Brain pericyte (primary cell): ENCODE data around the gene LGALS7.
"Not testable (repeated sequence)": the region's sequence is repeated elsewhere in the genome, so short reads cannot be mapped to it uniquely, and the experiment has no call there.

Source experiments
- DNase-seq: peaks from one replicate; pipeline ENCODE4 v3.0.0-alpha.2; 2012; ENCODE audit warnings: low read depth, low spot score

Gene LGALS7

DNA sequence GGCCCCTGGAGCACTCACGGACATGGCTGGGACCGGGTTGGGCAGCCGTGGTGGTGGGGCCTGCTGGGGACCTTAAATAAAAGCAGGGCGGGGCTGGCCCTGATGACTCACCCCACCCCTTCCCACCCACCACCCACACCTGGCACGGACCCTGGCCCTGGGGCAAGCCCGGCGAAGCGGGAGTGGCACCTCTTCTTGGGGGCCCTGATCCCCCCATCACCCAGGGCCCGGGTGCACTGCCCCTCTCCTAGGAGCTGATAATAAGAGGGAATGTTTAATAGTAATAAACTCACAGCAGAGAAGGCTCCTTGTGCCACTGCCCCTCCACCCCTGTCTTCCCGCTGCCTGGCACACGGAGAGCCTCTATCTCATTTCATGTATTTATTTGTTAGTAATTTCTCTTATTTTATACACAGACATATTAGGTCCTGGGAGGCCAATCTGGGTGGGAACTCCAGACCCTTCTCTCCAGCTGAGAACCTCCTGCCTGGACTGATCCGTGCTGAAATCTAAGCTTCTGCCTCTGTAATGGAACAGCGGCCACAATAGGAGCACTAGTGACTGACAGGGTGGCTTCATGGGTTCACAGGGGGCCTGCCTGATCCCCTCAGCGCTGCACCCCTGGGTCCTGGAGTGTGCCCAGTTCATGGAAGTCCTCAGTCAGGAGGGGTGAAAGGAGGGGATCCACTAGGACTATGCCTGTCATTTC, at the start of gene LGALS7:
Gene LGALS7, minus strand, starts transcription at position 49 of the 709 bp plus-strand sequence. Its CDS starts 25 bp downstream, at position 24.
- no peak for DNase-seq

DNA sequence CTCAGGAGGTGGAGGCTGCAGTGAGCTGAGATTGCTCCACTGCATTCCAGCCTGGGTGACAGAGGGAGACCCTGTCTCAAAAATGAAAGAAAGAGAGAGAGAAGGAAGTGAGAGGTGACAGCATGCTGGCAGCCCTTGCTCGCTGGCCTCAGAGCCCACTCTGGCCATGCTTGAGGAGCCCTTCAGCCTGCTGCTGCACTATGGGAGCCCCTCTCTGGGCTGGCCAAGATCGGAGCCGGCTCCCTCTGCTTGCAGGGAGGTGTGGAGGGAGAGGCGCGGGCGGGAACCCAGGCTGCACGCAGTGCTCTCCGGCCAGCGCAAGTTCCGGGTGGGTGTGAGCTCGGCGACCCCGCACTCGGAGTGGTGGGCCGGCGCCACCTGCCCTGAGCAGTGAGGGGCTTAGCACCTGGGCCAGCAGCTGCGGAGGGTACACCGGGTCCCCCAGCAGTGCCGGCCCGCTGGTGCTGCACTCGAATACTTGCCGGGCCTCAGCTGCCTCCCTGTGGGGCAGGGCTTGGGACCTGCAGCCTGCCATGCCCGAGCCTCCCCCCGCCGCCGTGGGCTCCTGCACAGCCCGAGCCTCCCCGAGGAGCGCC, 48.0 kb upstream of the LGALS7 start:
- DNase-seq, result not testable (repeated sequence)

DNA sequence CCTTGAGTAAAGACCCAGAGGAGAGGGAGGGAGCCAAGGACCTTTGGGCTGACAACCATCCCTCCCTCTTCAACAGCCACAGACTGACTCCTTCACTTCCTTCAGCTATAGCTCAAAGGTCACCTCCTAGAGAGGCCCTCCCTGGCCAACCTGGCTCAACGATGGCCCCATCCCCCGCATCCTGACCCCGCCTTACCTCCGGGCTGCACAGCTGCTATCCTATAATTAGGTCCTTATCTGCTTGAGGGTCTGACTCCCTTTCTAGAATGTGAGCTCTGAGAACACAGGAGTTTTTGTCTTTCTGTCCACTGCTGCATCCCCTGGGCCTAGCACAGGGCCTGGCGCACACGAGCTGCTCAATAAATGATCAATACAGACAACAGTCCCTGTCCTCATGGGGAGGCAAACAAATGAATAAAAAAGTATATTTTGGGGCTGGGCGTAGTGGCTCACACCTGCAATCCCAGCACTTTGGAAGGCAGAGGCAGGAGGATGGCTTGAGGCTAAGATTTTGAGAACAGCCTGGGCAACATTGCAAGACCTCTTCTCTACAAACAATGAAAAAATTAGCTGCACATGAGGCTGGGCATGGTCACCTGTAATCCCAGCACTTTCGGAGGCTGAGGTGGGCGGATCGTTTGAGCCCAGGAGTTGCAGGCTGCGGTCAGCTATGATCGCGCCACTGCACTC, 46.1 kb upstream of the LGALS7 start:
- no peak for DNase-seq

DNA sequence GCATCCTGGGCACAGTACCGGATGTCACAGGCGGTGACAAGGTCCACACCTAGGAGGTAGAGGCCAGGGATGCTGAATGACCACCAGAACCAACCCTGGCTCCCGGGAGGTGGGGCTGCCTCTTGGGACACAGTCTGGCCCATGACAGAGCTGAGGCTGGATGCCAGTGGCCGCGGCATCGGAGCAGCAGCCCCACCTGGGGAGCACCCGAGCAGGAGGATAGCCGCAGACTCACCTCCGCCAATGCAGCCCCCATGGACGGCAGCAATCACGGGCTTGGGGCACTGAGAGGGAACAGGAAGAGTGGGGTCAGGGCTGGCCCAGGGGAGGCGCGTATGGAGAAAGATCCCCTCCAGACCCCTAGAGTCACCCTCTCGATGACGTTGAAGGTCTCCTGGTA, 43.8 kb upstream of the LGALS7 start:
- no peak for DNase-seq

DNA sequence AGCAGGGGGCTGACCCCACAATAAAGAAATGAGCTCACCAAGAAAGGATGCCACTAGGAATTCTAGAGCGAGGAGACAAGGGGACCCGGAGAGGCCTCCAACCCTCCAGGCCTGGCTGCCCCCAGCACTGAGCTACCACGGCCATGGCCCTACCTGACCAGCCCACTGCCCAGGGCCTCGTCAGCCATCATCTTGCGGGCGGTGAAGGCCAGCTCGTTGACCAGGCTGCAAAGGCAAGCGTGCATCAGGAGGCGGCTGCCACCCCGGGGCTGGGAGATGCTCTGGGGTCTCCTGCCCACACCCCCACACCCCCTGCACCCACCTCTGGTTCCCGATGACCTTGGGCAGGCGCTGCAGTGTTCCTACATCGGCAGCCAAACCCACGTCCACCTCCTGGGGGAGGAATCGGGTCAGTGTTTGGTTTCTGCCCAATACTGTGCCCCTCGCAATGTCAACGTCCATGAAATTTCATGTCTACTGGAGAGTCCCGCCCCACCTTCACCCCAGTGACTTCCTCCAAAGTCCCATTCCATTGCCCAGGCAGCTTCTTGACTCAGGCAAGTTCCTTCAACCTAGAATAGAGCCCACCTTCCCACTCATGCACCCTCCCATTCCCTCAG, 42.9 kb upstream of the LGALS7 start:
- no peak for DNase-seq

DNA sequence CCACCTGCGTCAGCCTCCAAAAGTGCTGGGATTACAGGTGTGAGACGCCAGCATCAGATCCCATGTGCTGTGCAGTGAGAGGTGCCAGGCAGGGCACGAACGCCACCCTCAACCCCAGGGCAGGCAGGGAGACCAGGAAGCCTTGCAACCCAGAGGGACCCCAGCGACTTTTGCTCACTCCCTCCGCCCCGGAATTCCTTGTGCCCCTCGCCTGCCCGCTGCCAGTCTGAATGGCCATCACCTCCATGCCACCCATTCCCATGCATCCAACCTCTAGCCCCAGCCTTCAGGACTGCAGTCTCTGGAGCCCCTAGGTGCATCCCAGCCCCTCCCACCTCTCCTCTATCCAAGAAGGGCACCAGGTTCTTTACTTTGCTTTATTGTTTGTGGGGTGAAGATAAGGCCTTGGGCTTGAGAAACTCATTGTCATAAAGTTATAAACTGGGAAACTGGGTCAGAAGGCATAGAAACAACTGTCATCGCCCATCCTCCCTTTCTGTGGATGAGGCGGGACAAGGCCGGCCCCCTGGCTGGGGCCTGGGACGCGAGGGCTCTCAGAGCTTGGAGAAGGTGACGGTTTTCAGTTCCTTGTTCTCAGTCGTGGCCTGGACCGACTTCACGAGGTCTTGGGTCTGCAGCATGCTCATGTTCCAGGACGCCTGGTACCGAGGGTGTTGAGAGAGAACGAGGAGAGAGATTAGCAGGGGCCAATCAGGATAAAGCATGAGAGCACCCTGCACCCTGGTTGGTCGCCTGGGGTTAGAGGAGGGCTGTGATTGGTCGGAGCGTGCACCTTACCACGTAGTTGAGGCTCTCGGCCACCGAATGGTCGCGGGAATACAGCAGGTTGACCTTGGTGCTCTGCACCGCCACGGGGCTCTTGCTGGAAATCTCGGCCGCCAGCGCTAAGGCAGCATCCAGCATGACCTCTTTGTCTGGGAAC, 42.0 kb upstream of the LGALS7 start:
- no peak for DNase-seq

DNA sequence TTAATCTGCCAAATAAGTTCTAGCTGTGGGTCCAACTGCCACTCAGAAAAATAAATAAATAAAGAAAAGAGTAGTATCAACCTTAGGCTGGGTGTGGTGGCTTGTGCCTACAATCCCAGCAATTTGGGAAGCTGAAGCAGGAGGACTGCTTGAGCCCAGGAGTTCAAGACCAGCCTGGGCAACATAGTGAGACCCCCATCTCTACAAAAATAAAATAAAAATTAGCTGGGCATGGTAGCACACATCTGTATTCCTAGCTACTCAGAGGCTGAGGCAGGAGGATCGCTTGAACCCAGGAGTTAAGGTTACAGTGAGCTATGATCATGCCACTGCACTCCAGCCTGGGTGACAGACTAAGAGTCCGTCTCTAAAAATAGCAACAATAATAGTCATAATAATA, 40.6 kb upstream of the LGALS7 start:
- DNase-seq, result not testable (repeated sequence)

DNA sequence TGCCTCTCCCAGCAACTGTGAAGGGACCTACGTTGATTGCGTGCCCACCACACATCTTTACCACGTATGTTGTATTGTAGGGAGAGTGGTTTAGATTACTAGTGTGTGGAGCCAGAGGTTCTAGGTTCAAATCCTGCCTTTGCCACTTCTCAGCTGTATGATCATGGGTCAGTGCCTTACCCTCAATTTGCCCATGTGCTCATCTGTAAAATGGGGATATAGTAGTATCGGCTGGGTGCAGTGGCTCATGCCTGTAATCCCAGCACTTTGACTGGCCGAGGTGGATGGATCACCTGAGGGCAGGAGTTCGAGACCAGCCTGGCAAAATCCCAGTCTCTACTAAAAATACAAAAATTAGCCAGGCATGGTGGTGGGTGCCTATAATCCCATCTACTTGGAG, 40.0 kb upstream of the LGALS7 start:
- DNase-seq, result no peak

DNA sequence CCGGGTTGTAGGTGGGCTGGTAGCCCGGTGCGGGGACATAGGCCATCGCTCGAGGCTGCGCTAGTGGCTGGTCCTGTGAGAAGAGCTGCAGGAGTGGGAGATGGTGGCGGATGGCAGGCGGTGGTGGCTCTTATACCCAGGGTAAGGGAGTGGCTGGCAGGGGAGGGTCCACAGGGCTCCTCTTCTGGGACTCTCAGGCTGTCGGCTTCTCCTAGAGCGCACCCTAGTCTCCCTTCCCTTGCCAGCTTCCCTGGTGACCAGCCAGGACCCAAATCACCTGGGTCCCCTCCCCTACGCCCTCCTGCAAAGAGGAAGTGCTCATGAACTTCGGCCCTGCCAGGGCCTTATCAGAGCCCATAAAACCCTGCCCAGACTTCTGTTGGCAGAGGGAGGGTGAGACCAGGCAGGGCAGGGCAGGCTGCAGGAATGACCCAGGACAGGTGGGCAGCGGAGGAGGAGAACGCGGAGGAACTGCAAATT, 39.6 kb upstream of the LGALS7 start, which contains the start of gene LGALS4:
Gene LGALS4, minus strand, starts transcription at position 105 of the 480 bp plus-strand sequence. Its CDS starts 59 bp downstream, at position 46.
- no peak for DNase-seq

DNA sequence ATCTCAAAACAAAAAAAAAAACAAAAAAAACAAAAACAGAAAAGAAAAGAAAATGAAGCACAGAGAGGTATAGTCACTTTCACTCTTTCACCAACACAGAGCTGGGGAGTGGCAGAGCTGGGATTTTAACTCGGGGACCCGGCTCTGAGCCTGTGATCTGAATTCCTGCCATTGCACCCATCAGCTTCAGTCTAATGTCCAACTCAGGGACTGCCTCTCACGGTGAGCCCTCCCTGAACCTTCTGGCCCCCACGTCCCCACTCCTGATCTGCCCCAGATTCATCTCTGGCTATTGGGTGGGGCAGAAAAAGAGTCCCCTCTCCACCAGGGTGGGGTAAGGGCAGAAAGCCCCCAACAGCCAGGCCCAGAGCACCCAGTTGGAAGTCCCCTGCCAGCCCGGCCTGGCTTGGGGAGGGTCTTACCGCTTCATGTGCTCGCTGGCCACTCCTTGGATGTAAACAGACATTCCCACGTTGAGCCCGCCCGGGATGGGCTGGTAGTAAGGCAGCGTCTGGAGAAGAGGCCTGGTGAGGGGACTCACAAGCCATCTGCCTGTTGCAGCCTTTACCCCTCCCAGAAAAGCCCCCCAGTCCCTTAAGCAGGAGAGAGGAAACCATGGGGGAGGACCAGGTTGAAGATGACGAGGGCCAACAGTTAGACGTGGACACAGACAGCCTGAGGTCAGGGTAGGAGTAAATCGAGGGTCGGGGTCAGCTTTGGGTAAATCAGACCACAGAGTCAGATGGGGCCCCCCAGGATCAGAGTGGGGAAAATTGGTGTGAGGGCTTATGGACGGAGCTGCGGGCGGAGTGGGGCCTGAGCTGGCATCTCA, 38.9 kb upstream of the LGALS7 start:
- no peak for DNase-seq

DNA sequence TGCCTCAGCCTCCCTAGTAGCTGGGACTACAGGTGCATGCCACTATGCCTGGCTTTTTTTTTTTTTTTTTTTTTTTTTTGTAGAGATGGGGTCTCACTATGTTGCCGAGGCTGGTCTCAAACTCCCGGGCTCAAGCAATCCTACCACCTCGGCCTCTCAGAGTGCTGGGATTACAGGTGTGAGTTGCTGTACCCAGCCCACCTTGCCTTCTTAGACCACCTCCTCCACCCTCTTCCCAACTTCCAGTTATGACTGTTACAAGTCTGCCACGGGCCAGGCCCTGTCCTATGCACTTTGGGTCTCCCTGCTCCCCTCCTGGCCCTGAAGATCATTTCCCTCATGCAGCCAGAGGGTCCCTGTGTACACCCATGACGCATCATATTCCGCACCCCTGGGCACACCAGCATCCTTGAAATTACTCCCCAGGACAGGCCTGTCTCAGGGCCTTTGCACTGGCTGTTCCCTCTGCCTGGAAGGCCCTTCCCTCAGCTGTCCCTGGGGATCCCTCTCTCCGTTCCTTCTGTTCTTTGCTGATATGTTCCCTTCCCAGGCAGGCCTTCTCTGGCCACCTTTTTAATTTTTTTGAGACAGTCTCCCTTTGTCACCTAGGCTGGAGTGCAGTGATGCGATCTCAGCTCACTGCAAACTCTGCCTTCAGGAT, 36.4 kb upstream of the LGALS7 start:
- DNase-seq, result no peak

DNA sequence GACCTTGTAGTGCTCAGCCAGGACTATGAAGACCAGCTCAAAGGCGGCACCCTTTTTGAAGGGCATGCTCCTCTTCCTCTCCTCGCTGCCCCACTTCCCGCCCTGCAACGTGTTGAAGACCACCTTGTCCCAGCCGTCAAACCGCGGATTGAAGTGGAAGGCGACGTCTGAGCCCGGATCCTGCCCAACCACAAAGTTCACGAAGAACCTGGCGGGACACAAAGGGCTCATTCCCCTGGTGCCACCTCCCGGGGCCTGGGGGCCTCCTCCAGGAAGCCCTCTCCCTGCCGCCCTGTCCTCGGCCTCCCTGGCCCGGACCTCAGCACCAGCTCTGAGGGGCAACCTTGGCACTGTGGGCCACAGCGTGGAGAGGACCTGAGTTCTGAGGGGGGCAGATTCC, 35.4 kb upstream of the LGALS7 start:
- no peak for DNase-seq

DNA sequence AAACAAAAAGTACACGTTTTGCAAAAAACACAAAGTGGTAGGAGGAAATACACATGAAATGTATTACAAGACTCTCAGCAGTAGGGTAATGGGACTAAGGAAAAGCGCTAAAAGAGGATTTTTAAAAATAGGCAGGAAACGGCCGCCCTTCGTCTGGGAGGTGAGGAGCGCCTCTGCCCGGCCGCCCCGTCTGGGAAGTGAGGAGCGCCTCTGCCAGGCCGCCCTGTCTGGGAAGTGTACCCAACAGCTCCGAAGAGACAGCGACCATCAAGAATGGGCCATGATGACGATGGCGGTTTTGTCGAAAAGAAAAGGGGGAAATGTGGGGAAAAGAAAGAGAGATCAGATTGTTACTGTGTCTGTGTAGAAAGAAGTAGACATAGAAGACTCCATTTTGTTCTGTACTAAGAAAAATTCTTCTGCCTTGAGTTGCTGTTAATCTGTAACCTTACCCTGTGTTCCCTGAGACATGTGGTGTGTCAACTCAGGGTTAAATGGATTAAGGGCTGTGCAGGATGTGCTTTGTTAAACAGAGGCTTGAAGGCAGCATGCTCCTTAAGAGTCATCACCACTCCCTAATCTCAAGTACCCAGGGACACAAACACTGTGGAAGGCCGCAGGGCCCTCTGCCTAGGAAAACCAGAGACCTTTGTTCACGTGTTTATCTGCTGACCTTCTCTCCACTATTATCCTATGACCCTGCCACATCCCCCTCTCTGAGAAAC, 34.2 kb upstream of the LGALS7 start:
- DNase-seq, result not testable (repeated sequence)

DNA sequence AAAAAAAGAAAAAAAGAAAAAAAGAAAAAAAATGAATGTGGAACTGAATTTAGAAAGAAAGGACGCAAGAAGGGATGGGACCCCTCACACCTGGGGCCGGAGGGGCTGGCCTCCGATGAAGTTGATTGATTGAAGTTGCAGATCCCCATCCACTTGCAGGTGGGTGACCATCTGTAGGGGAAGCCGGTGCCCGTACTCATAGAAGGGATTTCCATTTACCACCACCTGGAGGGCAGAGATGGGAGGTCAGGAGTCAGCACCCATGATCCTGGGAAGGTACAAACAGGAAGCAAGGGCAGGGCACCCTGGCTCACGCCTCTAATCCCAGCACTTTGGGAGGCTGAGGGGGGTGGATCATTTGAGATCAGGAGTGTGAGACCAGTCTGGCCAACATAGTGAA, 33.1 kb upstream of the LGALS7 start:
- DNase-seq, result no peak

DNA sequence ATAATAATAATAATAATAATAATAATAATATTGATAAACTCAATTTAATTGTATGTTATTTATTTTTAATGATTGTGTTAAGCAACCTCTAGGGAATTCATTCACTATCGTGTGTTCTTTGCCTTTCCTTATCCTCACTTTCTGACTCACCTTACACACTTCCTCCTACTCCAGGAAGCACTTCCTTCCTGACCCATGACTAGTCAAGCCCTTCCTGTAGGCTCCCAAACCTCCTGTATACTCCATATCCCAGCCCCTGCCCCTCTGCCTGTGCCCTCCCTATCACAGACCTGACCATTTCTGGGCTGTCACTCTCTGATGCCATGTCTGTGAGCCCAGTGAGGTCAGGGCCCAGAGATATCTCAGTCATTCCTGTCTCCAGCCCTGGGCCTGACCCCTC, 31.9 kb upstream of the LGALS7 start:
- DNase-seq, result no peak

DNA sequence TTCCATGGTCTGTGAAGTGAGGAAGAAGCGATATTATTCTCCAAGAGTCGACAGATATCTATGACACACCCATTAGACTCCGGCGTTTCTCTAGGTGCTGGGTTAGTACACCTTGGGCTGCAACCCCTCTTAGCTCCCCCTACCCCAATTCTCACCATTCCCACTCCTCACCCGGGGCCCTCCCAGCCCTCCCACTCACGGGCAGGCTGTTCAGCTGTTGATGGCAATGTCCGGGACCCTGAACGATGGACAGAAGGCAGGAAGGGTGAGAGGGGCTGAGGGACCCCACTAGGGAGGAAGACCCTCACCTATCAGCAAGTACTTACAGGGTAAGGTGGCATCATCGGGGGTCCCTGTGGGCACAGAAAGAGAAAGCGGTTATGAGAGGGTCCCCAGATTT, 30.2 kb upstream of the LGALS7 start:
- no peak for DNase-seq

DNA sequence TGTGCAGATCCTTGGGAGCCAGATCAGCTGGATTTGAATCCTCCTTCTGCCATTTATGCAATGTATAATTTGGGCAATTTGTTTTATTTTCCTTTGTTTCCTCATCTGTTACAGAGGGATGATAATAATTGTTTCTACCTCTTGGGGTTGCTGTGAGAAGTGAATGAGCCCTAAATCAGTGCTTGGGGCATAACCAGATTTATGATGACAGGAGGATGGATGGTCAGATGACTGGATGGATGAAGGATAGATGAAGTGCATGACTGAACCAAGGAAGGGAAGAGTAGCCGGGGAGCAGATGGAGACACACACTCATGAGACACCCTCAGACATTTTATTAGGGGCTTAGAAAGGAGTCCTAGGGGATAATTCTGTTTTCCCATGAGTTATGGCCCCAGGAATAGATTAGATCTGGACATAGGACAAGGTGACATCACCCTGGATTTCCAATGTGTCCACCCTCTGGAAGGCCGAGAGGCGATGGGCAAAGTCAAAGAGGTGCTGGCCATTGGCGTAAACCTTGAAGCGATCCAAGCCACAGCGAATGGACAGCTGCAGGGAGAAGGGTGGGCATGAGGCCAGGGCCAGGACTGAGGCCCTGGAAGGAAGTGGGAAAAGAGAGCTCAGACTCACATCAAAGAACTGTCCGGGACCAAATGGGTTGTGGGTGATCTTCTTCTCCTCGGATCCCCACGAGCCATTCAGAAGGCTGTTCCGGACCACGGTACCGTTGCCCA, 28.2 kb upstream of the LGALS7 start:
- no peak for DNase-seq
